ENCODE data around the gene PPA2.

The PPA2 gene

GRCh38 chr4:105389167-105389566 is 84.7 kb downstream of the PPA2 start:
- DNase-seq (ENCODE audit: low read depth): no peak

GRCh38 chr4:105387466-105387865 is 86.4 kb downstream of the PPA2 start:
- no peak for DNase-seq (ENCODE audit: low read depth)

GRCh38 chr4:105386012-105386411 is 87.8 kb downstream of the PPA2 start:
- DNase-seq (ENCODE audit: low read depth): no peak

- DNase-seq (ENCODE audit: low read depth): no peak
These were observed 99.8 kb downstream of the PPA2 start for GRCh38 chr4:105374071-105374470.

DNA sequence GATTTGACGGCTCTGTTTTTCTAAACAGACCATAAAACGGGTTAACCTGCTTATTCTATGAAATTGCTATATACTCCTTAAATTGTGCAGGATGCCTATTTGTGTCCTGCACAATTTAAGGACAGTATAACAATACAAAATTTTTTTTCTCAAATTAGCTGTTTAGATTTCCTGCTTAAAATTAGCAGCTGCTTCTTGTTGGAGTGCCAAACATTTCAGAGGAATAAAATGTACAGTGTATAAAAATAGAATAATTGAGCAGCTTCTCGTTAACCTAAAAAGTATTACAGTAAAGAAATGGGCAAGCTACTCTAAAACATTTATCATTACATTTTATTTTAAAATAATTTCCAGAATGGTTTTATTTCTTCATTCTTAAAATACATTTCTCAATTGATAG is 100.5 kb downstream of the PPA2 start:
- DNase-seq (ENCODE audit: low read depth): no peak

DNA sequence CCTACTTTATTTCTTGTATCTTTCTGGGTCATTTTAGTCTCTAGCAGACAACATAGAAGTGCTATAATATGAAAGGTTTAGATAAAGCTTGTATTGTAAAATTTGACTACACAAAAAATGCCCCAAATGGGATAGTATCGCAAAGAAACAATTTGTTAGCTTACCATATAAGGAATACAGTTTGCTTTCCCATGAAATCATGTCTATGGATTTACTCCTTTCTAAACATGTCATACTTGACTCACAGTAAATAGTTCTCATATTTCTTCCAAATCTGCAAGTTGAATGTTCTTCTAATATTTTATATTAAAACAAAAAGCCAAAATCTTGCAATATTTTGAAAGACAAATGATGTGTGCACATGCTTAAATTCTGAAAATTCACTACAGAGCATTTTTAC is 103.9 kb downstream of the PPA2 start:
- no peak for DNase-seq (ENCODE audit: low read depth)

GRCh38 chr4:105361053-105361452 is 112.8 kb downstream of the PPA2 start:
- DNase-seq (ENCODE audit: low read depth): no peak

GRCh38 chr4:105357258-105357980 is 116.4 kb downstream of the PPA2 start:
- DNase-seq (ENCODE audit: low read depth): no peak

DNA sequence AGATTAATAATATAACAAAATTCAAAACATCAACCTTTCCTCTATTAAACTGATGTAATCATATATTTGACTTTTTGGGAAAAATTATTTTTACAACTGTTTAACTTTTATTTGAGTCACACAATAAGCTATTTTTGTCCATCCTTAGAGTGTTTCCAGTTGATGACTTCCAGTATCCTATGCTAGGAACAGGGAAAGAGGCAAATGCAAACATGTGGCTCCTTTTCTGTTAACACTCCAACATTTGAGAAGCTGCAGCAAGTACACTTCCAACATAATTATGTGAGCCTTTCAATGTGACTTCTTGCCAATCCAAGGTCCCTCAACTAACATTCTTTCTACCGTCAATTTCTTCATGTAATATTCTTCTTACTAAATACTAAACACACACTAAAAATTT is 117.7 kb downstream of the PPA2 start:
- DNase-seq (ENCODE audit: low read depth): no peak

DNA sequence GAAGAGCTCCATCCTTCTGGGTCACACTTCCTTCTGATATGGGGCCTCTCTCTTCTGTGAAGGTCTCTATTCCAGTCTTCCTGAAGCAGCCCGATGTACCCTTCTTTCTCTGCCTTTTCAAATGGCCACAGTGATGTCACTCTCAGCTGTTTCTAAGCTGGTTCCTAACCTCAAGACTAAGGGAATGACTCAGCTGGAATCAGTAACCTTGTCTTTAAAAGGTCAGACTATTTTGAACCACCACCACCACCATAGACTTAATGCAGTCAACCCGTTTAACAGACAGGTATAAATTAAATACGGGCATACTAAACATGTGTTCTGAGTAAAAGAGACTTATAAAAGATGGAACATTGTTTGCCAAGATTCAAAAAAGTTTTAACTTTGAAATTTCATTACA is 121.0 kb downstream of the PPA2 start:
- no peak for DNase-seq (ENCODE audit: low read depth)

DNA sequence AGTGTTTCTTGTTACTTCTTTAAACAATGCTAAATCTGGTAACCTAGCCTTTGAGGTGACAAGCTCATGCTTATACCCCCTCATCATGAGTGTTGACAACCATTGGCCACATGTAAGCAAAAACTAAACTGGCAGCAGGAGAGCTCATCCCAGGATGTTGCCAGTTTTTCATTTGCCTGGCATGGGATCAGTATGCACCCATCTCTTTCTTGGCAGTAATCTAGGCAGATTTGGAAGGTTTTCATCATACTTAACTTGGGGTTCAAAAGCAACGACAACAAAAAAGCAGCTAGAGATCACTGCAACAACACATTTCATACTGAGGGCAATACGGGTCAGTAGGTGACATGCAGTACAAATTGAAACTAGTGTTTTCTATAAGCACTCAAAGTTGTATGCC is 122.0 kb downstream of the PPA2 start:
- no peak for DNase-seq (ENCODE audit: low read depth)

DNA sequence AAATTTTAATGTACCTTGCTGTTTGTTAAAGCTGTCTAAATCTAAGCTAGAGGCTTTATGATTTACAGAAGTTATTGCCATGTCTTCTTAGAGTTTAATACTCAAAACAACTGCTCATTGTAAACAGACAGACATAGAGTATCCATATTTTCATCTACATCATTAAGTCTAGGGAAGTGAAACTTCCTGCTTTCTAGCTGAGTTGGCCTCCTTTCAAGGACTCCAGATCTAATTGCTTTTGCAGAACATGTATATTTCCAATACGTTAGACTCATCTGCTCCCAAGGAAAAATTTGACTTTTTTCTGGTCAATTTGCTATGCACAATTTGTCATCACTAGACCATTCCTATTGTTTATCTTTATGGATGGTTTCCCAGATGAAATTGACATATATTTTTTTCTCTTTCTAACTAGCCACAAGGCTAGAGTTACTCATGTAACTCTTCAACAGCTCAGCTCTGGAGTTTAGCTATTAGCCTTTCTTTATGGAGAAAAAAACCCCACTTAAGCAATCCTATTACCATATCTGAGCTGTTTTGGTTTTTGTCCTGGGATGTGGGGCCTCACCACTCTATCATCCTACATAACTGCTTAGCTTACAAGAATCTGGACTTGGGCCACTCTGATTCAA is 122.9 kb downstream of the PPA2 start:
- DNase-seq (ENCODE audit: low read depth): no peak

- no peak for DNase-seq (ENCODE audit: low read depth)
These were observed 125.1 kb downstream of the PPA2 start for GRCh38 chr4:105348719-105349118.

DNA sequence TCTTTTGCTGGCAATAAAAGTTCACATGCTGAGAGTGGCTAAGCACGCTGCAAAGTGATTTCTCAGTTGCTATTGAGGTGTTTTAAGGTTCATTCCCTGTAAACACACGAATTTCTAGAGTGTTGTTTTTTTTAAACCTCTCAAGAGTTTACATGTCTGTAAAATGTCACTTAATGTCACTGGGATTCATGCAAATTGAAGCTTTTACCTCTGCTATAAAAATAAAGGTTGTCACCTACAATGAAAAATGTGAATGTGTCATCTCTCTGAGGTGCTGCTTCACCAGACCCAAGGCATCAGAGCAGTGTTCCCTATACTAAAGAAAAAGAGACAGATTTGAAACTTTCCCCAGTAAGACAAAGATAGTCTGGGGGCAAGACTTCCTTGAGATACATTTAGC is 127.0 kb downstream of the PPA2 start:
- DNase-seq (ENCODE audit: low read depth): no peak

- DNase-seq (ENCODE audit: low read depth): no peak
These were observed 128.0 kb downstream of the PPA2 start for GRCh38 chr4:105345838-105346237.

DNA sequence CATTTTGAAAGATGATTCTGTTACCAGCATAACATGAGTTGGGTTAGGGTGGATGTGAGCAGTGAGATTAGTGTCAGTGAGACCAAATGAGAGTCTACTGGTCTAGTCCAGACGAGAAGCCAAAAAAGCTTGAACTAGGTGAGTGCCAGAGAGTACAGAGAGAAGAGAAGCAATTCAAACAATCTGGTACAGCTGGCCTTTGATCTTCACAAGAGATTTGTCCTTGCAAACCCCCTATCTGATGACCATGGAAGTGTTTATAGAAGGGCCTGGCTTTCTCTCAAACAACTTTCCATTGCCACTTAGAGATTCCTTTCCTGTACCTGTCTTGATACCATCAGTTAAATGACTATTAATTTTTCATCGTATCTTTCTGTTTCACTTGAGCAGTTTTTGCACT is 128.5 kb downstream of the PPA2 start:
- DNase-seq (ENCODE audit: low read depth): no peak

DNA sequence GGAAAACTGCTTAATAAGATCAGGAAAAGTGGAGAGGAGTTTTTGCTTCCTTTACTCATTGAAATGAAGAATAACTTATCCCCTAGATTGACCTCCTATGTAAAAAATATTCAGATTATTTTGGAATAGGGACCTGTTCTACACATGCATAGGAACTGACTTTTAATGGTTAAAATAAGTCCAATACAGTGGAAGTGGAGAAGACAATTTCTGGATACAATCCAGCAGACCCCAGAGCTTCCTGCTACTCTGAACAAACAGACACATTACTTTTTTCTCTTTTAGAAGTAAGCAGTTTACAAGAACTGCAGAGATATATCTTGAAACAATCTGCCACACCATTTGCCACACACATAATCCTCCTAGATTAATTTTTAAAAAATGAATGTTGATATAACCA is 129.7 kb downstream of the PPA2 start:
- no peak for DNase-seq (ENCODE audit: low read depth)

GRCh38 chr4:105343146-105343931 is 130.5 kb downstream of the PPA2 start:
- no peak for DNase-seq (ENCODE audit: low read depth)

DNA sequence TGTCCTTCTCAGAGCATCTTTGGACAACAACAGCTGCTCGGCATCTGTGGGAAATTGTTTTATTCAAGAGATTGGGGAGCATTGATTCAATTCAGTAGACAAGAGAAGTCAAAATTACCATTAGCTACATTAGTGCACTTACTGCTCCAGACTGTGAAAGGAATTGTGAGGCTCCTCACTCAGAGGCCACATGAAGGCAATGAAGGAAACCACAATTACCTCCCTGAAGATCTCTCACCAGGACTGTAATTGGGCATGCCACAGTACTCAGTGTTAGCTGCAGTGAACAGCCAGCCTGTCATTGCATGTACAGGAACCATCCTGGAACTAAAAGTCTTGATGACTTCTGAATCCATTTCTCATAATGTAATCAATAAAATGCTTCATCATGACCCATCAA is 144.8 kb downstream of the PPA2 start:
- no peak for DNase-seq (ENCODE audit: low read depth)

GRCh38 chr4:105327956-105328355 is 145.9 kb downstream of the PPA2 start:
- no peak for DNase-seq (ENCODE audit: low read depth)

DNA sequence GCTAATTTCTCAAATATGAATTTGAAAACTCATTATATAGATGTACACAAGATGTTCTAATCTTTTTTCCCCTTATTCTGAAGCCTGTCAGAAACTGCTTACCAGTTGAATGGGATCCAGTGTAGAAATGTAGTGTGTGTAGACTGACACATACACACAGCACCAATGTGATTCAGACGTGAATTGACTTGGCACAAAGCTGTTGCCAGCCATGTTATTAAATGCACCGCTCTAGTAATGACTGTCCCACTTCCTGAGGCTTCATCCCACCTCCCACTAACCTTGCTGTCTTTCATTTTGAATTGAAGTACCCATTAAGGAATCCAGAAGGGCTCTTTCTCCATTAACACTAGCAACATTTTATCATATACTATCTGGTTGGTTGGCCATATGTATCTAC is 146.6 kb downstream of the PPA2 start:
- no peak for DNase-seq (ENCODE audit: low read depth)

Data from stimulated activated CD8-positive, alpha-beta memory T cell treated with anti-CD3 and anti-CD28 coated beads, Interleukin-15, amount 100 ng/mL, for 24 hours (primary cell).